Liver (tissue), 9 donors: ENCODE measurements around the gene ETV3L. TPM values are rescaled to one million over a fixed set of nuclear protein-coding genes. Genes with fewer than 3 reads are reported as not detected.

Source experiments
- DNase-seq: peaks from one replicate; pipeline ENCODE4 v3.0.0-alpha.2; 2017; ENCODE audit warnings: low spot score
- H3K27ac ChIP-seq, 2 donors: one replicate each; pipeline ENCODE4 v1.7.0; 2013; ENCODE audit warnings: inconsistent platforms in 2 of 2, low read length in 2 of 2, control low read depth in 1 of 2, low read depth in 1 of 2, mild to moderate bottlenecking in 1 of 2
- H3K27me3 ChIP-seq, 4 donors: one replicate each; pipeline versions ENCODE4 v1.6.1 to v1.7.0; 2013; ENCODE audit warnings: low read length in 3 of 4, inconsistent platforms in 1 of 4, mild to moderate bottlenecking in 1 of 4, moderate library complexity in 1 of 4; ENCODE audit not compliant: control insufficient read depth in 4 of 4, insufficient read depth in 4 of 4
- H3K36me3 ChIP-seq, 4 donors: one replicate each; pipeline versions ENCODE4 v1.6.1 to v1.7.0; 2013; ENCODE audit warnings: low read length in 3 of 4, mild to moderate bottlenecking in 3 of 4, low read depth in 1 of 4, moderate library complexity in 1 of 4; ENCODE audit not compliant: control insufficient read depth in 4 of 4, insufficient read depth in 3 of 4
- H3K4me1 ChIP-seq, 4 donors: one replicate each; pipeline versions ENCODE4 v1.6.1 to v1.7.0; 2013; ENCODE audit warnings: low read length in 3 of 4, mild to moderate bottlenecking in 3 of 4, moderate library complexity in 1 of 4; ENCODE audit not compliant: control insufficient read depth in 4 of 4, insufficient read depth in 4 of 4
- H3K4me3 ChIP-seq, 3 donors: one replicate each; pipeline versions ENCODE4 v1.6.1 to v1.7.0; 2013; ENCODE audit warnings: low read length in 3 of 3, control low read depth in 1 of 3, low read depth in 1 of 3, mild to moderate bottlenecking in 1 of 3
- H3K9ac ChIP-seq, 2 donors: one replicate each; pipeline ENCODE4 v1.7.0; 2013; ENCODE audit warnings: low read length in 2 of 2, mild to moderate bottlenecking in 2 of 2, moderate library complexity in 2 of 2, control low read depth in 1 of 2, low read depth in 1 of 2
- H3K9me3 ChIP-seq, 4 donors: one replicate each; pipeline versions ENCODE4 v1.6.1 to v1.7.0; 2013; ENCODE audit warnings: low read length in 3 of 4; ENCODE audit not compliant: control insufficient read depth in 4 of 4
- ATF3 ChIP-seq: IDR thresholded peaks from 2 replicates; pipeline ENCODE4 v1.6.1; 2016; ENCODE audit warnings: antibody characterized with exemption
- EGR1 ChIP-seq, 2 donors: IDR thresholded peaks; 2 replicates each; pipeline ENCODE4 v1.6.1; 2016 to 2018; ENCODE audit warnings: antibody characterized with exemption in 2 of 2, low read depth in 2 of 2
- FOXA1 ChIP-seq: IDR thresholded peaks from 2 replicates; pipeline ENCODE4 v1.6.1; 2016; ENCODE audit warnings: antibody characterized with exemption
- FOXA2 ChIP-seq: IDR thresholded peaks from 2 replicates; pipeline ENCODE4 v1.6.1; 2016; ENCODE audit warnings: antibody characterized with exemption
- GABPA ChIP-seq, 2 donors: IDR thresholded peaks in 1 of 2; conservative IDR thresholded peaks in 1 of 2; 2 replicates each; pipeline ENCODE4 v1.6.1; 2016; ENCODE audit warnings: antibody characterized with exemption in 2 of 2, mild to moderate bottlenecking in 1 of 2, moderate library complexity in 1 of 2
- HNF4G ChIP-seq: IDR thresholded peaks from 2 replicates; pipeline ENCODE4 v1.6.1; 2016; ENCODE audit warnings: antibody characterized with exemption
- JUND ChIP-seq, 2 donors: IDR thresholded peaks; 2 replicates each; pipeline ENCODE4 v1.6.1; 2016; ENCODE audit warnings: antibody characterized with exemption in 2 of 2
- MAX ChIP-seq: IDR thresholded peaks from 2 replicates; pipeline ENCODE4 v1.6.1; 2016; ENCODE audit warnings: antibody characterized with exemption
- NR2F2 ChIP-seq: IDR thresholded peaks from 2 replicates; pipeline ENCODE4 v1.6.1; 2016; ENCODE audit warnings: antibody characterized with exemption
- RAD21 ChIP-seq, 2 donors: IDR thresholded peaks; 2 replicates each; pipeline ENCODE4 v1.6.1; 2016; ENCODE audit warnings: antibody characterized with exemption in 2 of 2, mild to moderate bottlenecking in 2 of 2
- RXRA ChIP-seq, 2 donors: IDR thresholded peaks; 2 replicates each; pipeline ENCODE4 v1.6.1; 2017 to 2018; ENCODE audit warnings: antibody characterized with exemption in 2 of 2, mild to moderate bottlenecking in 1 of 2
- SP1 ChIP-seq: IDR thresholded peaks from 2 replicates; pipeline ENCODE4 v1.6.1; 2018; ENCODE audit warnings: antibody characterized with exemption, mild to moderate bottlenecking
- TAF1 ChIP-seq: conservative IDR thresholded peaks from 2 replicates; pipeline ENCODE4 v1.6.1; 2016; ENCODE audit warnings: antibody characterized with exemption, mild to moderate bottlenecking
- YY1 ChIP-seq: IDR thresholded peaks from 2 replicates; pipeline ENCODE4 v1.6.1; 2016; ENCODE audit warnings: antibody characterized with exemption, mild to moderate bottlenecking
- WGBS: extraction: QIAGEN DNeasy Blood & Tissue Kit; methylation state at CpG from one replicate; pipeline ENCODE4 v1.1.7; 2013; 5-methylcytosine and 5-hydroxymethylcytosine counted together
- polyA plus RNA-seq, 2 donors: library from polyadenylated mRNA; stranded (reverse) in 1 of 2; unstranded in 1 of 2; fragments of 200-250 nt in 1 of 2; fragments of >200 nt in 1 of 2; fragmentation: Nextera tagmentation in 1 of 2; extraction: Ambion mirVana in 1 of 2; gene quantifications; one replicate each; pipeline versions ENCODE4 v1.2.1 to v1.2.3, GENCODE V29; 2013 to 2015
- total RNA-seq, 2 donors: library from RNA; depleted of rRNA; stranded (reverse); fragments of >200 nt; gene quantifications; one replicate each; pipeline ENCODE4 v1.2.3, GENCODE V29; 2014
- TF ChIP-seq, protein P1 (sequence below): fragments of 150-350 bp; IDR thresholded peaks from 2 replicates; pipeline ENCODE4 v1.5.1; 2017; ENCODE audit warnings: improper control_type of control experiment, low read depth, low read length; ENCODE audit not compliant: missing input control
- TF ChIP-seq, protein P2 (sequence below): IDR thresholded peaks from 2 replicates; pipeline ENCODE4 v1.6.1; 2016; ENCODE audit warnings: antibody characterized with exemption
- TF ChIP-seq, protein P3 (sequence below): IDR thresholded peaks from 2 replicates; pipeline ENCODE4 v1.6.1; 2016; ENCODE audit warnings: antibody characterized with exemption, mild to moderate bottlenecking
- donor health status: healthy.
- donor health status: healthy.
- donor health status: healthy.
- donor health status: healthy.
- donor health status: healthy.

ETV3L gene
- total and polyA plus RNA-seq, 4 donors: not detected

DNA sequence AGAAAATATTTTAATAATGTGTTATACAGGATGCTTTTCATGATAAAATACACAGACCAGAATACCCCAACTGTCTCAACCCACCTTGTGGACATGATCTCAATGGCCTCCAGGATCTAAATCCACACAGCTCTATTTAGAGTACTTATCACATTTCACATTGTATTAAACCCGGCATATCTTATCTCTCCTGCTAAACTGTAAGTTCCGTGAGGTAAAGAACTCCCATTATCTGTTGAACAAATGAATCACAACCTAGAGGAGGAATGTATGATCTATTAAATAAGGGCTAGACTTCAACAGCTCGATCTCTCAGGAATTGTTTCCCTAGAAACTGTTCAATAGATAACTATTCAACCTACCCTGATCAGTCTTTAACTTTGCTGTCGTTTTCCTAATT lies 31.7 kb upstream of the ETV3L start (continued):
- no peak for TF ChIP-seq EGR1 (IDR thresholded peaks at IDR 0.05; ENCODE audit: low read depth in 2 of 2)
- TF ChIP-seq NR2F2: no peak
- no peak for TF ChIP-seq RAD21 (IDR thresholded peaks at IDR 0.05)
- TF ChIP-seq SP1: no peak

DNA sequence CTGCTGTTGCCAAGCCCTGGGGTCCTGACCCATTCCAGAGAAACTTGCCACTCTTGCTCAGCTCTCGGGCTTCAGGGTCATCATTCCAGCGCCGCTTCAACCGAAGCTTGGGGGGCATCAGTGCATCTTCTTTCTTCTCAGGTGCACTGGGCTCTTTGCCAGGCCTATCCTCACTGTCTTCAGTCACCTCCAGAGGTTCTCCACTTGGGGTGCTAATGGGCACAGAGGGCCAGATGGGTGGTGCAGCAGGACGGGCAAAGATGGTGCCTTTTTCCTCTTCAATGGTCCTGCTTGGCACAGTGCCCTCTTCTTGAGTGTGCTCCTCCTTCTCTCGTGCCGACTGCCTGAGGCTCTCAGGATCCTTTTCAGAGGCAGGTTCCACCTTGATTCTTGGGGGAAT lies 25.2 kb upstream of the ETV3L start:
- no peak overlapping the region for H3K4me3 ChIP-seq
- WGBS: 89% methylated on average over 7 of the region's 7 CpGs
- H3K36me3 ChIP-seq: peaks cover 10 to 43% (median 37%) of the 10 kb centered on the region in 4 donors
- no peaks in the 10 kb centered on the region for H3K27me3 ChIP-seq
- H3K9ac ChIP-seq: no peak overlapping the region
- TF ChIP-seq RAD21 (IDR thresholded peaks at IDR 0.05): no peak
- H3K4me1 ChIP-seq: no peaks in the 10 kb centered on the region
- no peaks in the 10 kb centered on the region for H3K9me3 ChIP-seq
- H3K27ac ChIP-seq: no peak overlapping the region
- no peak for DNase-seq

DNA sequence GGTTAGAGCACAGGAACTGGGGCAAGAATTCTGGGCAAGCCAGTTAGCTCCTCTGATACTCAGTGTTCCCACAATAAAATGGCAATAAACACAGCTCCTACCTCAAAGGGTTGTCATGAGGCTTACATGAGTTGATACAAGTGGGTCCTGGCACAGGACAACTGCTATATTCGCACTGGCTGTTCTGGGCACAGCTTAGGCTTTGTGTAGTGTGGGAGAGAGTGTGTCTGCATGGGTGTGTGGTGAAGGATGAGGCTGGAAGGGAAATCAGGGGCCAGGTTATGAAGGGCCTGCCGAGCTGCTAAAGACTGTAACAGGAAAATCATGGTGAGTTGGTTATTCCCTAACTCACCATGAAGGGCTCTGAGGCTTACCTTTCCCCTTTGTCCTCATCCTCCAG lies 19.8 kb upstream of the ETV3L start:
- H3K27me3 ChIP-seq: no peaks in the 10 kb centered on the region
- 92% methylated on average over 2 of the region's 2 CpGs for WGBS
- peaks cover 0 to 5% (median 1%) of the 10 kb centered on the region in 4 donors for H3K4me1 ChIP-seq
- no peak overlapping the region for H3K9ac ChIP-seq
- H3K4me3 ChIP-seq: no peak overlapping the region
- no peaks in the 10 kb centered on the region for H3K9me3 ChIP-seq
- TF ChIP-seq HNF4G: no peak
- TF ChIP-seq NR2F2: no peak
- TF ChIP-seq MAX: no peak
- TF ChIP-seq RAD21 (IDR thresholded peaks at IDR 0.05): no peak
- TF ChIP-seq SP1: no peak
- TF ChIP-seq, protein P1, sequence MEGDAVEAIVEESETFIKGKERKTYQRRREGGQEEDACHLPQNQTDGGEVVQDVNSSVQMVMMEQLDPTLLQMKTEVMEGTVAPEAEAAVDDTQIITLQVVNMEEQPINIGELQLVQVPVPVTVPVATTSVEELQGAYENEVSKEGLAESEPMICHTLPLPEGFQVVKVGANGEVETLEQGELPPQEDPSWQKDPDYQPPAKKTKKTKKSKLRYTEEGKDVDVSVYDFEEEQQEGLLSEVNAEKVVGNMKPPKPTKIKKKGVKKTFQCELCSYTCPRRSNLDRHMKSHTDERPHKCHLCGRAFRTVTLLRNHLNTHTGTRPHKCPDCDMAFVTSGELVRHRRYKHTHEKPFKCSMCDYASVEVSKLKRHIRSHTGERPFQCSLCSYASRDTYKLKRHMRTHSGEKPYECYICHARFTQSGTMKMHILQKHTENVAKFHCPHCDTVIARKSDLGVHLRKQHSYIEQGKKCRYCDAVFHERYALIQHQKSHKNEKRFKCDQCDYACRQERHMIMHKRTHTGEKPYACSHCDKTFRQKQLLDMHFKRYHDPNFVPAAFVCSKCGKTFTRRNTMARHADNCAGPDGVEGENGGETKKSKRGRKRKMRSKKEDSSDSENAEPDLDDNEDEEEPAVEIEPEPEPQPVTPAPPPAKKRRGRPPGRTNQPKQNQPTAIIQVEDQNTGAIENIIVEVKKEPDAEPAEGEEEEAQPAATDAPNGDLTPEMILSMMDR: no peak
- no peak for TF ChIP-seq TAF1
- TF ChIP-seq FOXA2: no peak
- no peak for TF ChIP-seq GABPA (IDR thresholded peaks at IDR 0.05 in 1 of 2, conservative IDR thresholded peaks at IDR 0.05 in 1 of 2)
- no peak for TF ChIP-seq FOXA1
- TF ChIP-seq, protein P2, sequence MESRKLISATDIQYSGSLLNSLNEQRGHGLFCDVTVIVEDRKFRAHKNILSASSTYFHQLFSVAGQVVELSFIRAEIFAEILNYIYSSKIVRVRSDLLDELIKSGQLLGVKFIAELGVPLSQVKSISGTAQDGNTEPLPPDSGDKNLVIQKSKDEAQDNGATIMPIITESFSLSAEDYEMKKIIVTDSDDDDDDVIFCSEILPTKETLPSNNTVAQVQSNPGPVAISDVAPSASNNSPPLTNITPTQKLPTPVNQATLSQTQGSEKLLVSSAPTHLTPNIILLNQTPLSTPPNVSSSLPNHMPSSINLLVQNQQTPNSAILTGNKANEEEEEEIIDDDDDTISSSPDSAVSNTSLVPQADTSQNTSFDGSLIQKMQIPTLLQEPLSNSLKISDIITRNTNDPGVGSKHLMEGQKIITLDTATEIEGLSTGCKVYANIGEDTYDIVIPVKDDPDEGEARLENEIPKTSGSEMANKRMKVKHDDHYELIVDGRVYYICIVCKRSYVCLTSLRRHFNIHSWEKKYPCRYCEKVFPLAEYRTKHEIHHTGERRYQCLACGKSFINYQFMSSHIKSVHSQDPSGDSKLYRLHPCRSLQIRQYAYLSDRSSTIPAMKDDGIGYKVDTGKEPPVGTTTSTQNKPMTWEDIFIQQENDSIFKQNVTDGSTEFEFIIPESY: no peak
- TF ChIP-seq JUND (IDR thresholded peaks at IDR 0.05): no peak
- no peak for TF ChIP-seq RXRA (IDR thresholded peaks at IDR 0.05)
- H3K36me3 ChIP-seq: peaks cover 0 to 14% (median 11%) of the 10 kb centered on the region in 4 donors
- no peak for DNase-seq
- no peak overlapping the region for H3K27ac ChIP-seq

DNA sequence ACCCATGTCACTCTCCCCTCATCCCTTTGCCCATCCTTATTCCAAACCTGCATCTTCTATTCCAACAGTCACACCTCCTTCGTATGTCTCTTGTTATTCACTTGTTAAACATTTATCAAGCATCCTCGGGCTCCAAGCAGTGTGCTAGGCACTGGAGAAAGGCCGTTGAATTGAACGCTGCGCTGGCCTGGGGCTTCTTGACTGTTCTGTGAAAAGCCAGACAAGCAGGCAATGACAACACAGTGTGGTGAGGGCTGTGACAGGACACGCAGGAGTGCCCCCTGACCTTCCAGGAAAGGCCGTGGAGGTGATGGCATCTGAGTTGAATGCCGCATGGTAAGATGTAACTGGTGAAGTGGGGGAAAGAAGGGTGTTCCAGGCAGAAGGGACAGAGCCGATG lies 19.4 kb upstream of the ETV3L start:
- no peaks in the 10 kb centered on the region for H3K9me3 ChIP-seq
- H3K4me1 ChIP-seq: peaks cover 0 to 5% (median 1%) of the 10 kb centered on the region in 4 donors
- H3K27me3 ChIP-seq: no peaks in the 10 kb centered on the region
- no peak overlapping the region for H3K9ac ChIP-seq
- H3K27ac ChIP-seq: no peak overlapping the region
- no peak for DNase-seq
- no peak overlapping the region for H3K4me3 ChIP-seq
- WGBS: 88% methylated on average over 9 of the region's 9 CpGs
- H3K36me3 ChIP-seq: peaks cover 0 to 12% (median 7%) of the 10 kb centered on the region in 4 donors
- no peak for TF ChIP-seq JUND (IDR thresholded peaks at IDR 0.05)
- no peak for TF ChIP-seq FOXA2
- TF ChIP-seq, protein P1: no peak
- no peak for TF ChIP-seq RXRA (IDR thresholded peaks at IDR 0.05)
- TF ChIP-seq TAF1: no peak
- TF ChIP-seq SP1: no peak
- TF ChIP-seq FOXA1: no peak
- TF ChIP-seq, protein P3, sequence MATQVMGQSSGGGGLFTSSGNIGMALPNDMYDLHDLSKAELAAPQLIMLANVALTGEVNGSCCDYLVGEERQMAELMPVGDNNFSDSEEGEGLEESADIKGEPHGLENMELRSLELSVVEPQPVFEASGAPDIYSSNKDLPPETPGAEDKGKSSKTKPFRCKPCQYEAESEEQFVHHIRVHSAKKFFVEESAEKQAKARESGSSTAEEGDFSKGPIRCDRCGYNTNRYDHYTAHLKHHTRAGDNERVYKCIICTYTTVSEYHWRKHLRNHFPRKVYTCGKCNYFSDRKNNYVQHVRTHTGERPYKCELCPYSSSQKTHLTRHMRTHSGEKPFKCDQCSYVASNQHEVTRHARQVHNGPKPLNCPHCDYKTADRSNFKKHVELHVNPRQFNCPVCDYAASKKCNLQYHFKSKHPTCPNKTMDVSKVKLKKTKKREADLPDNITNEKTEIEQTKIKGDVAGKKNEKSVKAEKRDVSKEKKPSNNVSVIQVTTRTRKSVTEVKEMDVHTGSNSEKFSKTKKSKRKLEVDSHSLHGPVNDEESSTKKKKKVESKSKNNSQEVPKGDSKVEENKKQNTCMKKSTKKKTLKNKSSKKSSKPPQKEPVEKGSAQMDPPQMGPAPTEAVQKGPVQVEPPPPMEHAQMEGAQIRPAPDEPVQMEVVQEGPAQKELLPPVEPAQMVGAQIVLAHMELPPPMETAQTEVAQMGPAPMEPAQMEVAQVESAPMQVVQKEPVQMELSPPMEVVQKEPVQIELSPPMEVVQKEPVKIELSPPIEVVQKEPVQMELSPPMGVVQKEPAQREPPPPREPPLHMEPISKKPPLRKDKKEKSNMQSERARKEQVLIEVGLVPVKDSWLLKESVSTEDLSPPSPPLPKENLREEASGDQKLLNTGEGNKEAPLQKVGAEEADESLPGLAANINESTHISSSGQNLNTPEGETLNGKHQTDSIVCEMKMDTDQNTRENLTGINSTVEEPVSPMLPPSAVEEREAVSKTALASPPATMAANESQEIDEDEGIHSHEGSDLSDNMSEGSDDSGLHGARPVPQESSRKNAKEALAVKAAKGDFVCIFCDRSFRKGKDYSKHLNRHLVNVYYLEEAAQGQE: no peak
- TF ChIP-seq ATF3: no peak
- no peak for TF ChIP-seq YY1
